Globus pallidus (tissue), 1 donor: ENCODE data around the gene PPRC1.
A peak's percentile ranks its signal among the peaks of the same experiment; 100 is the strongest.

Experiments used
- DNase-seq: peaks from one replicate; pipeline ENCODE4 v3.0.0-alpha.2; 2015; ENCODE audit warnings: low spot score

Gene PPRC1

GRCh38 chr10:102132563-102133372 lies at the start of gene PPRC1:
Gene PPRC1 (plus strand): TSS chr10:102133040. CDS start chr10:102133069, 29 bp downstream.
- DNase-seq: peak; percentile 99

- DNase-seq: no peak
Observed at GRCh38 chr10:102083541-102083940, 49.3 kb upstream of the PPRC1 start.

GRCh38 chr10:102085336-102085735 lies 47.5 kb upstream of the PPRC1 start:
- DNase-seq: no peak

GRCh38 chr10:102086196-102086595 lies 46.6 kb upstream of the PPRC1 start:
- no peak for DNase-seq

- no peak for DNase-seq
Observed at GRCh38 chr10:102090772-102091171, 42.1 kb upstream of the PPRC1 start.

- no peak for DNase-seq
Observed at GRCh38 chr10:102096449-102096848, 36.4 kb upstream of the PPRC1 start.

GRCh38 chr10:102101152-102101551 lies 31.7 kb upstream of the PPRC1 start:
- DNase-seq: no peak

GRCh38 chr10:102102421-102102820 lies 30.4 kb upstream of the PPRC1 start:
- DNase-seq: no peak

- DNase-seq: no peak
Observed at GRCh38 chr10:102106998-102107397, 25.8 kb upstream of the PPRC1 start.

- no peak for DNase-seq
Observed at GRCh38 chr10:102109166-102110116, 23.4 kb upstream of the PPRC1 start.

GRCh38 chr10:102111276-102111675 lies 21.6 kb upstream of the PPRC1 start:
- no peak for DNase-seq

GRCh38 chr10:102112210-102112817 lies 20.5 kb upstream of the PPRC1 start:
- DNase-seq: no peak

- DNase-seq: no peak
Observed at GRCh38 chr10:102113261-102113955, 19.4 kb upstream of the PPRC1 start.

- DNase-seq: peak; percentile 11
Observed at GRCh38 chr10:102113956-102114857, 18.6 kb upstream of the PPRC1 start.

- peak; percentile 94 for DNase-seq
Observed at GRCh38 chr10:102114861-102115618, 17.8 kb upstream of the PPRC1 start.

GRCh38 chr10:102115775-102116174 lies 17.1 kb upstream of the PPRC1 start:
- peak; percentile 29 for DNase-seq

- no peak for DNase-seq
Observed at GRCh38 chr10:102116656-102117055, 16.2 kb upstream of the PPRC1 start.

- DNase-seq: peak; percentile 90
Observed at GRCh38 chr10:102117391-102118159, 15.3 kb upstream of the PPRC1 start.

- DNase-seq: peak; percentile 57
Observed at GRCh38 chr10:102118867-102119266, 14.0 kb upstream of the PPRC1 start.
